HG02571 (cell line): ENCODE data around the gene DPYD.

Experiments used
- ATAC-seq: cut with Tn5 transposase; IDR thresholded peaks from one replicate; pipeline ENCODE4 v1.9.1; 2021; ENCODE audit warnings: mild to moderate bottlenecking, moderate library complexity; ENCODE audit not compliant: unreplicated experiment

DPYD gene

GRCh38 chr1:97314685-97315084 lies 606.1 kb downstream of the DPYD start:
- ATAC-seq, result no peak

GRCh38 chr1:97308131-97308530 lies 612.7 kb downstream of the DPYD start:
- ATAC-seq, result no peak

GRCh38 chr1:97307568-97307967 lies 613.3 kb downstream of the DPYD start:
- ATAC-seq, result no peak

GRCh38 chr1:97307151-97307550 lies 613.7 kb downstream of the DPYD start:
- no peak for ATAC-seq

- ATAC-seq, result no peak
These were observed 614.3 kb downstream of the DPYD start for GRCh38 chr1:97306504-97306903.

GRCh38 chr1:97304366-97304765 lies 616.5 kb downstream of the DPYD start:
- ATAC-seq, result no peak

- no peak for ATAC-seq
These were observed 621.9 kb downstream of the DPYD start for GRCh38 chr1:97298966-97299365.

- ATAC-seq, result no peak
These were observed 623.2 kb downstream of the DPYD start for GRCh38 chr1:97297611-97298010.

GRCh38 chr1:97281962-97282361 lies 638.9 kb downstream of the DPYD start:
- ATAC-seq, result no peak

GRCh38 chr1:97277891-97278654 lies 642.8 kb downstream of the DPYD start:
- ATAC-seq, result no peak

GRCh38 chr1:97271916-97272788 lies 648.7 kb downstream of the DPYD start:
- ATAC-seq, result no peak

- no peak for ATAC-seq
These were observed 650.1 kb downstream of the DPYD start for GRCh38 chr1:97270508-97271307.

- no peak for ATAC-seq
These were observed 655.2 kb downstream of the DPYD start for GRCh38 chr1:97265630-97266029.

- no peak for ATAC-seq
These were observed 658.0 kb downstream of the DPYD start for GRCh38 chr1:97262842-97263241.

- ATAC-seq, result no peak
These were observed 662.2 kb downstream of the DPYD start for GRCh38 chr1:97258597-97258996.

- no peak for ATAC-seq
These were observed 665.9 kb downstream of the DPYD start for GRCh38 chr1:97254731-97255463.

- ATAC-seq, result no peak
These were observed 667.9 kb downstream of the DPYD start for GRCh38 chr1:97252925-97253324.

- no peak for ATAC-seq
These were observed 668.8 kb downstream of the DPYD start for GRCh38 chr1:97252076-97252475.

- ATAC-seq, result no peak
These were observed 673.6 kb downstream of the DPYD start for GRCh38 chr1:97247196-97247595.

- no peak for ATAC-seq
These were observed 675.2 kb downstream of the DPYD start for GRCh38 chr1:97245682-97246081.

- ATAC-seq, result no peak
These were observed 675.8 kb downstream of the DPYD start for GRCh38 chr1:97245026-97245425.
